HEK293 (cell line): ENCODE data around the gene RECQL.
A peak's percentile ranks its signal among the peaks of the same experiment; 100 is the strongest.

Source experiments
- CTCF ChIA-PET: fragments of 350-600 bp; formaldehyde crosslinking; extraction: SDS; loops from one replicate; lab custom pipeline; 2021; ENCODE audit warnings: antibody characterized with exemption; lab: Yijun Ruan, JAX
- POLR2A ChIA-PET: fragments of 300-600 bp; formaldehyde crosslinking; extraction: SDS; loops from one replicate; lab custom pipeline; 2020; ENCODE audit warnings: antibody characterized with exemption, inconsistent platforms; lab: Yijun Ruan, JAX
- H3K27ac ChIP-seq: fragments of 200-500 bp; sonication (Bioruptor generic); 2 replicates; pipeline ENCODE4 v1.5.1; 2014; ENCODE audit warnings: low read depth, low read length, control low read depth, inconsistent platforms; ENCODE audit errors: extremely low read depth
- H3K36me3 ChIP-seq, 2 experiments: fragments of 200-500 bp in 1 of 2; sonication (Bioruptor generic) in 1 of 2; 1 replicate in 1 of 2; 2 replicates in 1 of 2; pipeline ENCODE4 v1.5.1; 2014 to 2017; ENCODE audit warnings: inconsistent platforms in 2 of 2, low read length in 2 of 2; ENCODE audit not compliant: control insufficient read depth in 2 of 2, insufficient read depth in 1 of 2
- H3K4me1 ChIP-seq: fragments of 200-500 bp; sonication (Bioruptor generic); 2 replicates; pipeline ENCODE4 v1.5.1; 2014; ENCODE audit warnings: mild to moderate bottlenecking, low read length, inconsistent platforms; ENCODE audit not compliant: control insufficient read depth, insufficient read depth
- H3K4me3 ChIP-seq: 2 replicates; pipeline ENCODE4 v1.5.1; 2011; ENCODE audit warnings: low read depth, mild to moderate bottlenecking, control low read depth, low read length, moderate library complexity
- H3K9me3 ChIP-seq: fragments of 200-500 bp; sonication (Bioruptor generic); 2 replicates; pipeline ENCODE4 v1.5.1; 2014; ENCODE audit warnings: low read depth, low read length, inconsistent platforms; ENCODE audit not compliant: control insufficient read depth, insufficient read depth
- GLI4 ChIP-seq: fragments of 450-650 bp; formaldehyde crosslinking; IDR thresholded peaks from 2 replicates; pipeline ENCODE4 v1.5.1; 2016; ENCODE audit warnings: missing biosample characterization, missing genetic modification characterization
- OSR2 ChIP-seq: fragments of 450-650 bp; formaldehyde crosslinking; IDR thresholded peaks from 2 replicates; pipeline ENCODE4 v1.5.1; 2016; ENCODE audit warnings: missing biosample characterization, missing genetic modification characterization
- PRDM1 ChIP-seq: fragments of 450-650 bp; formaldehyde crosslinking; IDR thresholded peaks from 2 replicates; pipeline ENCODE4; 2016; ENCODE audit warnings: missing biosample characterization, missing genetic modification characterization
- REPIN1 ChIP-seq: fragments of 450-650 bp; formaldehyde crosslinking; IDR thresholded peaks from 2 replicates; pipeline ENCODE4 v1.5.1; 2017; ENCODE audit warnings: missing biosample characterization, missing genetic modification characterization, low read depth
- YY1 ChIP-seq: fragments of 450-650 bp; formaldehyde crosslinking; IDR thresholded peaks from 2 replicates; pipeline ENCODE4 v1.5.1; 2018; ENCODE audit warnings: missing biosample characterization, missing genetic modification characterization
- YY2 ChIP-seq: fragments of 450-650 bp; formaldehyde crosslinking; IDR thresholded peaks from 2 replicates; pipeline ENCODE4 v1.5.1; 2016; ENCODE audit warnings: missing biosample characterization, missing genetic modification characterization
- ZBTB17 ChIP-seq: fragments of 450-650 bp; formaldehyde crosslinking; IDR thresholded peaks from 2 replicates; pipeline ENCODE4 v1.5.1; 2016; ENCODE audit warnings: missing biosample characterization, missing genetic modification characterization
- ZBTB8A ChIP-seq: fragments of 450-650 bp; formaldehyde crosslinking; IDR thresholded peaks from 2 replicates; pipeline ENCODE4 v1.5.1; 2016; ENCODE audit warnings: missing biosample characterization, missing genetic modification characterization
- ZNF138 ChIP-seq: fragments of 450-650 bp; formaldehyde crosslinking; IDR thresholded peaks from 2 replicates; pipeline ENCODE4 v1.5.1; 2016; ENCODE audit warnings: missing biosample characterization, missing genetic modification characterization, borderline replicate concordance
- ZNF157 ChIP-seq: fragments of 450-650 bp; formaldehyde crosslinking; IDR thresholded peaks from 2 replicates; pipeline ENCODE4 v1.5.1; 2016; ENCODE audit warnings: missing biosample characterization, missing genetic modification characterization
- ZNF24 ChIP-seq: fragments of 450-650 bp; formaldehyde crosslinking; IDR thresholded peaks from 2 replicates; pipeline ENCODE4 v1.5.1; 2016; ENCODE audit warnings: missing biosample characterization, missing genetic modification characterization
- ZNF394 ChIP-seq: fragments of 450-650 bp; formaldehyde crosslinking; IDR thresholded peaks from 2 replicates; pipeline ENCODE4 v1.5.1; 2016; ENCODE audit warnings: missing biosample characterization, missing genetic modification characterization, mild to moderate bottlenecking, moderate library complexity, borderline replicate concordance
- ZNF423 ChIP-seq: fragments of 450-650 bp; formaldehyde crosslinking; IDR thresholded peaks from 2 replicates; pipeline ENCODE4 v1.5.1; 2016; ENCODE audit warnings: missing biosample characterization, missing genetic modification characterization
- ZNF544 ChIP-seq: fragments of 450-650 bp; formaldehyde crosslinking; IDR thresholded peaks from 2 replicates; pipeline ENCODE4 v1.5.0; 2017; ENCODE audit warnings: missing biosample characterization, missing genetic modification characterization
- ZNF704 ChIP-seq: fragments of 450-650 bp; formaldehyde crosslinking; IDR thresholded peaks from 2 replicates; pipeline ENCODE4 v1.5.1; 2016; ENCODE audit warnings: missing biosample characterization, missing genetic modification characterization
- ZNF768 ChIP-seq: fragments of 450-650 bp; formaldehyde crosslinking; IDR thresholded peaks from 2 replicates; pipeline ENCODE4 v1.5.1; 2018; ENCODE audit warnings: missing biosample characterization, mild to moderate bottlenecking, missing genetic modification characterization
- TF ChIP-seq, protein P1 (sequence below): fragments of 450-650 bp; formaldehyde crosslinking; IDR thresholded peaks from 2 replicates; pipeline ENCODE4 v1.5.1; 2016; ENCODE audit warnings: missing biosample characterization, missing genetic modification characterization

The RECQL gene

DNA sequence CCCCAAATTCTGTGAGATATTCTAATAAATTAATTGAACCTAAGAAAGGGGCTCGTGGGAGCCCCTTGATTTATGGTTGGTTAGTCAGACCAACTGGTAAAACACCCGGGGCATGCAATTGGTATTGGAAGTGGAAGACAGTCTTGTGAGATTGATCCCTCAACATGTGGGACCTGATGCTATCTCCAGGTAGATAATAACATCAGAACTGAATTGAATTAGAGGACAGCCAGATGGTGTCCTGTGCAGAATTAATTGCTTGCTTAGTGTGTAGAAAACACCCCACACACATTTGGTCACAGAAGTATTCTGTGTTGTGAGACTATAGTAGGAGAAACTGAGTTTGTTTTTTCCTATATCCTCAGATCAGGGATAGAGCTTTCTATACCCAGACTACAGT, 42.0 kb downstream of the RECQL start:
- ChIA-PET CTCF (interaction anchor here (0.7 kb wide), 1 partner anchor 52 kb away, joined by 3 read pairs; no protein-coding TSS in a partner anchor), POLR2A (no interaction called here)
- Histone ChIP-seq H3K4me1 (no peaks in the 10 kb centered on the region), H3K36me3 (peaks cover 4 to 9% of the 10 kb centered on the region in 2 experiments), H3K27ac (no peak overlapping the region), H3K4me3 (no peak overlapping the region), H3K9me3 (no peaks in the 10 kb centered on the region)
- TF ChIP-seq ZNF138 (tag by site-specific recombination) (no peak), YY2 (tag by site-specific recombination) (no peak), ZNF157 (tag by site-specific recombination) (no peak)

GRCh38 chr12:21456291-21456780, 45.1 kb downstream of the RECQL start:
- H3K36me3 ChIP-seq: peaks cover 4 to 9% of the 10 kb centered on the region in 2 experiments; a peak in 2 of 3 replicates
- POLR2A ChIA-PET: no interaction called here
- TF ChIP-seq REPIN1 (tag by site-specific recombination) (no peak), ZNF704 (no peak), YY2 (tag by site-specific recombination) (no peak), ZNF544 (tag by site-specific recombination) (no peak), GLI4 (tag by site-specific recombination) (no peak), ZBTB8A (tag by site-specific recombination) (no peak), ZNF394 (tag by site-specific recombination) (no peak), ZNF24 (tag by site-specific recombination) (no peak), OSR2 (no peak), YY1 (tag by site-specific recombination) (no peak)
- TF ChIP-seq, protein P1, sequence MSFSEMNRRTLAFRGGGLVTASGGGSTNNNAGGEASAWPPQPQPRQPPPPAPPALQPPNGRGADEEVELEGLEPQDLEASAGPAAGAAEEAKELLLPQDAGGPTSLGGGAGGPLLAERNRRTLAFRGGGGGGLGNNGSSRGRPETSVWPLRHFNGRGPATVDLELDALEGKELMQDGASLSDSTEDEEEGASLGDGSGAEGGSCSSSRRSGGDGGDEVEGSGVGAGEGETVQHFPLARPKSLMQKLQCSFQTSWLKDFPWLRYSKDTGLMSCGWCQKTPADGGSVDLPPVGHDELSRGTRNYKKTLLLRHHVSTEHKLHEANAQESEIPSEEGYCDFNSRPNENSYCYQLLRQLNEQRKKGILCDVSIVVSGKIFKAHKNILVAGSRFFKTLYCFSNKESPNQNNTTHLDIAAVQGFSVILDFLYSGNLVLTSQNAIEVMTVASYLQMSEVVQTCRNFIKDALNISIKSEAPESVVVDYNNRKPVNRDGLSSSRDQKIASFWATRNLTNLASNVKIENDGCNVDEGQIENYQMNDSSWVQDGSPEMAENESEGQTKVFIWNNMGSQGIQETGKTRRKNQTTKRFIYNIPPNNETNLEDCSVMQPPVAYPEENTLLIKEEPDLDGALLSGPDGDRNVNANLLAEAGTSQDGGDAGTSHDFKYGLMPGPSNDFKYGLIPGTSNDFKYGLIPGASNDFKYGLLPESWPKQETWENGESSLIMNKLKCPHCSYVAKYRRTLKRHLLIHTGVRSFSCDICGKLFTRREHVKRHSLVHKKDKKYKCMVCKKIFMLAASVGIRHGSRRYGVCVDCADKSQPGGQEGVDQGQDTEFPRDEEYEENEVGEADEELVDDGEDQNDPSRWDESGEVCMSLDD (tag by site-specific recombination): no peak
- no peak overlapping the region for H3K4me3 ChIP-seq
- H3K4me1 ChIP-seq: no peaks in the 10 kb centered on the region
- no peaks in the 10 kb centered on the region for H3K9me3 ChIP-seq
- H3K27ac ChIP-seq: no peak overlapping the region
- CTCF ChIA-PET: interaction anchor here (0.8 kb wide), 1 partner anchor 25 kb away, joined by 4 read pairs; no protein-coding TSS in a partner anchor

DNA sequence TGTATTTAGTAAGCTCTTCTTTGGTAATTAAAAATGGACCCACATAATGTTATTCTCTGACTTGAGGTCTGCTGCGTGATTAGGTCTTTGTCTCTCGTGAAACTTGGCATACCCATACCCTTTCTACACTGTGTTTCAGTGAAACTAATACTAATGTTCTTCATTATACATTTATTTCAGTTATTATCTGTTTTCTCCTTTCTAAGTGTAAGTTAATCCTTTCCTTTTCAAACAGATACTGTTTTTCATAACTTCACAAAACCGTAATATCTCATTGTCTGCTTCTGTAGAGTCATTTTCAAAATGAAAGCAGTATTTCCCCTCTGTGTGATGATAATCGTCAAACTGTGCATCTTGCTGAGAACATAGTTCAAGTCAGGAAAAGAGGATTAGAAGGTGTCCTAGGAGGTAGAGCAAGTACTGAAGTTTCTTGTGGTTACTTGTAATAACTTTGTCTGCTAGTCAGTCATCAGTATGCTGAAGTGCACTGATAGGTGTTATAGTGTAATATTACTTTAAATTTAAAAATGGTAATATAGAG, 48.1 kb downstream of the RECQL start:
- no peak overlapping the region for H3K4me3 ChIP-seq
- TF ChIP-seq ZBTB17 (no peak), ZNF768 (tag by site-specific recombination) (no peak), ZNF423 (tag by site-specific recombination) (no peak), PRDM1 (tag by site-specific recombination) (0 out of 2 replicates have a peak, but pooled peaks have one; percentile 12)
- H3K27ac ChIP-seq: no peak overlapping the region
- POLR2A ChIA-PET: no interaction called here
- CTCF ChIA-PET: interaction anchor here (0.6 to 1.5 kb wide), 2 partner anchors 14 to 136 kb away, joined by 3 to 4 read pairs; no protein-coding TSS in a partner anchor
- no peaks in the 10 kb centered on the region for H3K9me3 ChIP-seq
- no peaks in the 10 kb centered on the region for H3K4me1 ChIP-seq
- peaks cover 7% of the 10 kb centered on the region in 2 experiments for H3K36me3 ChIP-seq
